Measurements from ENCODE around the gene GAL3ST2.
"Not testable (repeated sequence)": the region's sequence is repeated elsewhere in the genome, so short reads cannot be mapped to it uniquely, and the experiment has no call there.

- not testable (repeated sequence) for TF ChIP-seq POLR2A, POLR2AphosphoS5, SPI1, TAF1 (IDR thresholded peaks at IDR 0.05; ENCODE audit: low read depth, low read length)
Measured at GRCh38 chr2:241791385-241791784, 14.8 kb downstream of the GAL3ST2 start.

All from GM12891 (cell line).